ENCODE measurements around the gene VPS41.
"Not testable (repeated sequence)": the region's sequence is repeated elsewhere in the genome, so short reads cannot be mapped to it uniquely, and the experiment has no call there.

Gene VPS41

DNA sequence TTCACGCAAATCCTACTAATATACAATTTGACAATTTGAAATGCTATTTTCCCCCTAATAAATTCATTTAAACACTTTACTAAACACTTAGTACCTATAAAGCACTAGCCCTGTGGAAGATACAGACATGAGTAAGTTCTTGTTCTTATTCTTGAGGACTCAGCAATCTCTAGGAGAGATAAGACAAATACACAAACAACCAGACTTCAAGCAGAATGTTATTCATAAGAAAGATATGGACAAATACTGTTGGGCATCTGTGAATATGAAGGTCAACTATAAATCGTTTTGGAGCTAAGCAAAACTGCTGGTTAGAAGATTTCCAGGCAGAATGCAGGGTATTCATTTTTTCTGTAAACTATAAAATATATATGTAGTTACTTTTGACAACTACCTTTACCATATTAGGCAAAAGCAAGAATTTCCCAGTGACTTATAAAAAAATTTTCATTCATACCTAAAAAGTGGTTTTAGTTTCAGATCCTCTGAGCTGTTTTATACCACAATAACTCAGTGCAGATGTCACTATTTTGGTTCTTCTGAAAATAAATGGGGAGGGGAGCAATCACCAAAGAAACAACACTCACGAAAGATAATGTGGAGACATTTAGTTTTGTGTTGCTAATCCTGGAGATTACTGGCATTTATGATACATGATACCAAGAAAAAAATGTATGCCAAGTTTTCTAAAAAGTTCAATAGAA lies 3.8 kb downstream of the VPS41 start:
- no peak for DNase-seq

DNA sequence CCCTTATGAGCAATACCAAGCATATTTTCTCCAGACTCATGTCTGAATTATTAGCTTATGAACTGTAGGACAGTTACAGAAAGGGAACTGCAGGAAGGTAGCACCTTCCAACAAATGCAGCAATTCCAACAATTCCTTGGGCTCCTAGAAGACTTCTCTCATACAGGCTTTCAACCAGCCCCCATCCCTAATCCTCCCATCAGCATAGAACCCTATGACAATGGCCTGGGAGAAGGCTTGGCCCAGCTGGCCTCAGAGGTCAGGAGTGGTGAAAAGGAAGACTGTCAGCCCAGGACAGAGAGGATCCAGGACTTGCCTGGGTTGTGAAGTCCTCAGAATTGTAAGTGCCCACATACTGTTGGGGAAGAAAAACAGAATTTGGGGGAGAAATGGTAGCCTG lies 5.9 kb downstream of the VPS41 start:
- no peak for DNase-seq

DNA sequence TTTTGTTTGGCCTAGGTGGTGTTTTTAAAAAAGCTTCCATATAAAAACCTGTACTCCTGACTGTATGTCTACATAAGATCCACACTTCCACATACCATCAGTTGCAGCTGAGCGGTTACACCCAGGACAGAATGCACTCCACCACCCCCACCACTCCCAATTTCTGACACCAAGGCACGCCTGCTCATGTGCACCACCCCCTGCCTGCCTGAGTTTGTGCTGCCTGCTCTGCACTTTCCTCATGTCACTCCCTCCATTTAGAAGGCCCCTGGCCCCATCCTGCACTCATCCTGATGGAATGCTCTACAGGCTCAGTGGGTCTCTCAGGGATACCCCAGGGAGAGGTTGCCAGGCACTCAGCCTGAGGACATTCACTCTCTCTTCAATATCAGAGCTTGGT lies 6.5 kb downstream of the VPS41 start:
- no peak for DNase-seq

DNA sequence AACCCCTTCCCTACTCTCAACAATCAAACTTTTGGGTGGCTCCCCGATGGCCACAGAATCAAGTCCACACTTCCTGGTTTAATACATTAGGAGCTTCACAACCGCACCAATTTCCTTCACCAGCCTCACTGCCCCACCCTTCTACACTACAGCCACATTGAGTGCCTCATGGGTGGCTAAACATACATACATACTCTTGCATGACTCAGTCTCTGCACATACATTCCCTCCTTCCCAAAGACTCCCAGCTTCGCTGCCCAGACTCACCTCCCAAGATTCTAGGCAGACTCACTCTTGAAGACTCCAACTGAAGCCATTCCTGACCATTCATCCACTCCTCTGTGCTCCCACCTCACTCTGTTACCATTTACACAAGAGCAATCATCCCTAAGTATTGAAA lies 15.9 kb downstream of the VPS41 start:
- DNase-seq, result no peak

DNA sequence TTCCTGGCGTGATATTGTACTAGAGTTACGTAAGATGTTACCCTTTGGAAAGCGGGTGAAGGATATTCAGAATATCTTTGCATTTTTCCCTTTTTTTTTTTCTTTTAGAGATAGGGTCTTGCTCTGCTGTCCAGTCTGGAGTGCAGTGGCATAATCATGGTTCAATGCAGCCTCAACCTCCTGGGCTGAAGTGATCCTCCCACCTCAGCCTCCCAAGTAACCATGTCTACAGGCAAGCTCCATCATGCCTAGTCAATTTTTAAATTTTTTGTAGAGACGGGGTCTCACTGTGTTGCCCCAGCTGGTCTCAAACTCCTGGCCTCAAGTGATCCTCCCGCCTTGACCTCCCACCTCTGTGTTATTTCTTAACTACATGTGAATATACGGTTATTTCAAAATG lies 18.4 kb downstream of the VPS41 start:
- no peak for DNase-seq

DNA sequence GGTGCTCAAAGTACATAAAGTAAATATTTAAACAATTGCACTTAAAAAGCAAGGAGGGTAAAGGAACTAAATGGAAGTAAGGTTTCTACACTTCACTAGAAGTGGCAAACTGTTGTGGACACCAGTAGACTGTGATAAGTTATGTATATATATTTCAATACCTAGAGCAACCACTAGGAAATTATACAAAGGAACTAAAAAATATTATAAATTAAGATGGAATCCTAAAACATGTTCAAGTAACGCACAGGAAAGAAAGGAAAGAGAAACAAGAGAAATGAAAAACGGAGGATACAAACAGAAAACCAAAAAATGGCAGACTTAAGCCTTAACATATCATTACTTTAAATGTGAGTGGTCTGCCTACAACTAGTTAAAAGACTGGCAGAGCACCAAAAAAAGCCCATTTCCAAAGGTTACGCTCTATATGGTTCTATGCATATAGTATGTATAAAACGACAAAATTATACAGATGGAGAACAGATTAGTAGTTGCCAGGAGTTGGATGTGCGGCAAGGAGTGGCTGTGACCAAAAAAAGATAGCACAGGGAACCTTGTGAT lies 19.0 kb downstream of the VPS41 start:
- no peak for DNase-seq

DNA sequence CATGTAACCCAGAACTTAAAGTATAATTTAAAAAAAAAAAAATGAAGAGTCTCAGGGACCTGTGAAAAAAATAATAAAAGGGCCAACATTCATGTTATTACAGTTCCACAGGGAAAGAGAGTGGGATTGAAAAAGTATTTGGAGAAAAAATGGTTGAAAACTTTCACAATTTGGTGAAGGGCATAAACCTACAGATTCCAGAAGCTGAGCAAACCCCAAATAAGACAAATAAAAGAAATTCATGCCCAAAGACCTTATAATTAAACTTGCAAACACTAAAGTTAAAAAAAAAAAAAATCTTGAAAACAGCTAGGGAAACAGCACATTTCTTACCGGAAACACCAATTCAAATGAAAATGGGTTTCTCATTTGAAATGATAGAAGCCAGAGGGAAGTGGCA lies 19.9 kb downstream of the VPS41 start:
- DNase-seq, result no peak

DNA sequence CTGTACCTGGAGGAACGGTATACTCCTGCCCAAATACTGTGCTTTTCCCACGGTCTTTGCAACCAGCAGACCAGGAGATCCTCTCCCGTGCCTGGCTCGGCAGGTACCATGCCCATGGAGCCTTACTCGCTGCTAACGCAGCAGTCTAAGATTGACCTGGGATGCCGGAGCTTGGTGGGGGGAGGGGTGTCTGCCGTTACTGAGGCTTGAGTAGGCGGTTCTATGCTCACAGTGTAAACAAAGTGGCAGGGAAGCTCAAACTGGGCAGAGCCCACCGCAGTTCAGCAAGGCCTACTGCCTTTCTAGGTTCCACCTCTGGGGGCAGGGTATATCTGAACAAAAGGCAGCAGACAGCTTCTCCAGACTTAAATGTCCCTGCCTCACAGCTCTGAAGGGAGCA lies 22.7 kb downstream of the VPS41 start:
- DNase-seq, result no peak

DNA sequence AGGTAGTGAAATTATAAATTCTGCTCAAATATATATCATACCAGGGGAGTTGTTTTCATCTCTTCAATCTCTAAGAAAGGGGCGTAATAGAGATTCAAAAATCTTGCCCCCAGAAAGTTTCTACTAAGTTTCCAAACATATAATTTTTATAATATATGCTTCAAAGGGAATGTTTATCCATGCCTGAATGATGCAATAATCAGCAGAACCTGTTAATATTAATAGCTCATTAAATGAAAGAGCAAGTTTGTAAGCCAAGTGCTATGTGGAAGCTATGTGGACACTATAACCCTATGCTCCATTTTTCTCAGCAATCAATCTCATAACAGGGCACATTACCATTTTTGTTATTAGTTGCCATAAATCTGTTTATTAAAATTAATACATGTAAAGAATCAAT lies 25.3 kb downstream of the VPS41 start:
- DNase-seq, result no peak

DNA sequence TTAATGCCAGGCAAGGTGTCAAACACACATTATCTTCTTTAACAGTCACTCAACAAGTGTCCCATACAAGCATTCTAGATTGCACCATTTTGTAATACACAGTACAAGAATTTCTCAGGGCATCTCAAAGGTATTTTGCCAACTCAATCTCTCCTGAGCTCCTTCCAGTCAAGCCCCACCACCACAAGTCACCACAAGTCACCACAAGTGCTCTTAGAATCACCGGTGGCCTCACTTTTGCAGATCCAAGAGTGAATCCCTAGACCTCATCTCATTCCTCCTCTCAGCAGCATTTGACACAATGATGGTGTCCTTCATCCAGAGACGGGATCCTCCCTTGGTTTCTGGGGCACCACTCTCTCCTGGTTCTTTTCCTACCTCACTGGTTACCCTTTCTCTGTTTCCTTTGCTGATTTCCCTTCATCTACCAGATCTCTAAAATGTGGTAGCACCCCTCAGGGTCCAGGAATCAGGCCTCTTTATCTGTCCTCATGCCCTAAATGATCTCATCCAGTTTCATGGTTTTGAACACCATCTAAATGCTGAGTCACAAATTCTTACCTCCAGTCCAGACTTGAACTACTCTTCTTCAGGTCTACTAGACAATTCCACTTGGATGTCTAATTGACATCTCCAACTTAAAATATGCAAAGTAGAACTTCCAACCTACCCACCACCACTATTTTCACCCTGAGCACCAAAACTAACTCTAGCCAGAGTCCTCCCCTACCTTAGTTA lies 26.9 kb downstream of the VPS41 start:
- no peak for DNase-seq

DNA sequence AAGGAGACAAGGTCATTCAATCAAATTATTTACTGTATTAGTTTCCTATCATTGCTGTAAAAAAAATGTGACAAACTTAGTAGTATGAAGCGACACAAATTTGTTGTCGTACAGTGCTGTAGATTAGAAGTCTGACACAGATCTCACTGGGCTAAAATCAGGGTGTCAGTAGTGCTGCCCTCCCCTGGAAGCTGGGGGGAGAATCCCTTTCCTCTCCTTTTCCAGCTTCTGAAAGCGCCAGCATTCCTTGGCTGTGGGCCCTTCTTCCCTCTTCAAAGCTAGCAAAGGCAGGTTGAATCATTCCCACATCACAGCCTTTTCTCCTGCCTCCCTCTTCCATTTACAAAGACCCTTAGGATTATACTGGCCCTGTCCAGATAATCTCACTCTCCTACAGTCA lies 28.0 kb downstream of the VPS41 start:
- peak in 1 of 2 experiments; percentile 1 for DNase-seq

DNA sequence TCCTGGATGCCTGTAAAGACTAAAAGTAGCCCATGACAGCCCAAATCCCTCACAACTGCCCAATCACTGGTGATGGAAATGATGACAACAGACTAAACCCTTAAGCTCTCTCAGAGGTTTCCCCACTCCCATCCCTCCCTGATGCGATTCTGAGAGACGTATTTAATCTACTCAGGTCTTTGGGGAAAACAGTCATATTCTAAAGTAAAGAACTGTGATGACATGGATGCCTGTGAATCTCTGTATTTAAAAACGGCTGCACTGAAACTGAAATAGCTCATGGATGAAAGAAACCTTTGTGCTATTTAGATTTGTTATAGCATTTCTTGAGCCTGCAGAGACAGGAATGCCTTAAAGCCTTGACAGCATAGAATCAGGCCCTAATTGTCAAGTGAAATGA lies 28.5 kb downstream of the VPS41 start:
- no peak for DNase-seq

DNA sequence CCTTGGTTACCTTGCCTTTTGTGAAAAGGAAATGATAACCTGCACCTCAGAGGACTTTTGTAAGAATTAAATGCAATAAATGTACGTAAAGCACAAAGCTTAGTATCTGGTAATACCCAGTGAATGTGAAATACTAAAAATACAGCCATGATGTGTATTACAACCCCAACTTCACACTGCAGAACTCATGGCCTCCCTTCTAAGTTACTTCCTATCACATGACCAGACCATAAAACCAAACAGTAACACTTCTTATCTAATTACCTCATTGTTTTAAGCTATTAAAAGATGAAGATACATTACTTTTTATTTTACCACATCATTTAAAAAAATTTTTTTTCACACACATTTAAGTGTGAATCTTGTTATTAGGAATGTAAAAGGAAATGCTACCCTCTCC lies 29.0 kb downstream of the VPS41 start:
- no peak for DNase-seq

DNA sequence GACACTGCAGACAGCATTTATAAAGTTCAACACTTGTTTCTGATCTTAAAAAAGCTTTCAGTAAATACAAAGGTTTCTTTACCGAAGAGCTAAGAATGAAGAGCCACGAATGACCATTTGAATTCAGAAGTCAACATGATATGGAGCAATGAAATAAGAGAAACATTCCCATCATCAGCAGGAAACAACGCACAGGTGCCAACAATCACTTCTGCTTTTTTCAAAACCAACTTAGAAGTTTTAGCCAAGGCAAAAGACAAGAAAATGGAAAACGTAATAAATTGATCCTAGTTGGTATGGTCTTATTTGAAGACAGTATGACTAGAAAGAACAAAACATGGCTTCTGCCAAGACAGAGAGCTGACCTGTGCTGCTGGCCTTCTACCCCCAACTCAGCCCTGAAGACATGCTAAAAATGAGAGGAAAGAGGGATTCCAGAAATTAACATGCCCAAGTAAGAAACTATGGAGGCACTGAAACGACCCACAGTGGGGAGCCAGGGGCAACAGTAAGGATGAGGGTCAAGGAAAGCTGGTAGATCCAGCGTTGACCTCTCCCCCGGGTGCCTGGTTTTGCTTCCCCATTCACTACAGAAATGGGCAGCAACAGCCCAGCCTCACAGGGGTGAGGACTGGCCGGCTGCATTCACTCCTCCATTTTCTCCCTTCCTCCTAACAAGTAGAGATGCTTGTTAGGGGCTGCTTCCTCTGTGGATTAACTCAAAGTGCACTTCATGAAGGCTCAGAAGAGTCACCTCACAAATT lies 30.1 kb downstream of the VPS41 start:
- no peak for DNase-seq

DNA sequence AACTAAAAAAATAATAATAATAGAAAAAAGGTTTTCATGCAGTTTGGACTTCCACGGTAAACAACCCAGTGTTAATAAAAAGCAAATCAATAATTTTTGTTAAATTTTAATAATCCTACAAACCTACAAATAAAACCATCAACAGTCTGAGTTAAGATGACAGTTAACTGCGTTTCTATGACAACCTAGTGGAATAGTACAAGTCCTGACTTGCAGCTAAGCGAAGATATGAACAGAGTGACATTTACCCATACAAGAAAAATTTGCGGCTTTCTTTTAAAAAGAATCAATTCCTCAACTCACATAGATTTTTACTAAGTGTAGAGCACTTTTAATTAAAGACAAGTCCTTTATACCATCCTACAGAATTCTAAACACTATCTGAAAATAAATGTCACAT lies 35.6 kb downstream of the VPS41 start:
- no peak for DNase-seq

DNA sequence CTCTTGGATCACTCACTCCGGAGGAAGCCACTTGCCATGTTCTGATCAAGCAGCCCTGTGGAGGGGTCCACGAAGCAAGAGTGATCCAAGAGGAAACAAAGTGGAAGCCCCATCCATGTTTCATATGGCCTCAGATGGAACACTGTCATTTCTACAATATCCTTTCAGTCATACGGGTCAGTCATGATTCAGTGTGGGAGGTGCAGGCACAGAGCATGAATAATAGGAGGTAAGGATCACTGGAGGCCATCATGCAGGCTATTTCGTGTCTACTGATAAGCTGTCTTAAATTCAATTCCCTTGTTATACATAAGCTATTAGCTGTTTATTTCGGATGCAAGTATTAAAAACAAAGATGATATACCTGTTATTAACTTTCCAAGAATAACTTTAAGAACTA lies 36.8 kb downstream of the VPS41 start:
- DNase-seq, result no peak

DNA sequence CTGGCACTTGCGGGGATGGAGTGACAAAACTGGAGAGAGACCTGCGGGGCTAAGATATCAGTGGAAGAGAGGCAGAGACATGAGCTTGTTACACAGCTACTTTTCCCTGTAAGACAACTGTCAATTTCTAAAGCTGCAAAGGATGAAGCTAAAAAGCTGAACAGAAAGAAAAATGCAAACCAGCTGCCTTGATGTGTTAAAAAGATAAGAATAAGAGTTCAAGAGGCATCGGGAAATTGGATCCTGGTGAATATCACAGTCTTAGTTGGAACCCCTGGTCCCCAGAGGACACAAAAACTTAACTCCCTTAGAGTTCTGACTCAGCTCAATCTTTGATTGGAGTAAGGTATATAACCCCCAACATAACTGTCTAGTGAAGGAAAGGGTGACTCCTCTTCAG lies 38.8 kb downstream of the VPS41 start:
- no peak for DNase-seq

DNA sequence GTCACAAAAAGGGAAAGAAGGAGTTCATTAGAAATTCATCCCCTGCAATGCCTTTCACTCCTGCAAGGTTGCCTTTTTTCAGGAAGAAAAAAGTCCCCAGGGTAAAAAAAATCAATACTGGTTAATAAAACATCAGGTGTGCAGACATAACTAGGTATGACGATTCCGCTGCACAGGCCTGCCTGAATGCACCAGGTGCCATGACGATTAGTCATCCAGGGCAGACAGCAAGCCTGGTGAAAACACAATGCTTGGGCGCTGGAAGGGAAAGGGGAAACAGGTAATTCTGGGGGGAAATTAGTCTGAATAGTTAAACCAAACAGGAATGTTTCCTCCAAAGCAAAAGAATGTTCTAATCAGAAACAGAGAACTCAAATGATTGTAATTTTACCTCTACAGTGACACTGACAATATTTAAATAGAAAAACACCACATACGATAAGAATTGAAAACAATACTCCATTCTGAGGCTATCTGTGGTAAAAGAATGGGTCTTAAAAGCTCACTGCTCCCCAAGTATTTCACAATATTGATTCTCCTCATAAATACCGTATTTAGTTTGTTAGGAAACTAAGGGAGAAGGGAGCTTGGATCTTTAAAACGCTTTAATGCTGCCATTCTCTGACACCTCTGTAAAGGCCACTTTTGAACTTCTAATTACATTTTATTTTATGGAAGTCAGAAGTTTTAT lies 45.2 kb downstream of the VPS41 start:
- DNase-seq, result no peak

DNA sequence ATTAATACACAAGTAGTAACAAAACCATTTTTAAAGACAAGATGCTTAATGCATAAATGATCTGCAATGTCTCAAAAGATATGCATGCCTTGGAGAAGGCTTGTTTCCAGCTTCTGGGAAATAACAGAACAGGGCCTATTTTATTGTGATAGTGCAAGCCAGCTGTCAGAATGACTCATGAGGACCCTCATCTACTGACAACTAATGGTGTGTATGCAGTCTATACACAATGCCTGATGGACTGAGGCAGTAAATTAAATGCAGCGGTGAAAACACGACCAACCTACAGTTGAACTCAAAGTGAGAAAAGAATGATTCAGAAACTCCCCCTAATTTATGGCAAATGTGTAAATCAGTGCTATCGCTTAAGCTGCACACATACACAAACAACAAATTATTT lies 46.3 kb downstream of the VPS41 start:
- no peak for DNase-seq

DNA sequence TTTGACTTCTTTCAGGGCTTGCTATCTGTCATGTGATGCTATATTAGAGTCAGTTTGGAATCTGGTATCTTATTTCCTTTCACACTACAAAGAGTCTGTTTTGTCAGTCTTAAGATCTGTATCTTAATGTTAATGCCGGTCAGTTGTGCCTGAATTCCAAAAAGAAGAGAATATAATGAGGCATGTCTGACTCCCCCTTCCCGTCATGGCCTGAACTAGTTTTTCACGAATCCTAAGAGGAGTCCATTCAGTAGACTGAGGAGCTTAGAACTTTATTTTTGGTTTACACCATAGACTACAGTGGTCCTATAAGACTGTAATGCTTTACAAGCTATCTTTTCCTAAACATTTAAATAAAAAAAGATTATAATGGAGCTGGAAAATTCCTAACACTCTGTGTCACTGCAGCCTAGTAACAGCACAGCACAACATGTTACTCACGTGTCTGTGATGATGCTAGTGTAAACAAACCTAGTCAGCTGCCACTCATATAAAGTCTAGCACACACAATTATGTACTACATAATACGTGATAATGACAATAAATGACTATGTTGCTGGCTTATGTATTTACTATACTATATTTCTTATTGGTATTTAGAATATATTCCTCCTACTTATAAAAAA lies 50.6 kb downstream of the VPS41 start:
- DNase-seq, result no peak

DNA sequence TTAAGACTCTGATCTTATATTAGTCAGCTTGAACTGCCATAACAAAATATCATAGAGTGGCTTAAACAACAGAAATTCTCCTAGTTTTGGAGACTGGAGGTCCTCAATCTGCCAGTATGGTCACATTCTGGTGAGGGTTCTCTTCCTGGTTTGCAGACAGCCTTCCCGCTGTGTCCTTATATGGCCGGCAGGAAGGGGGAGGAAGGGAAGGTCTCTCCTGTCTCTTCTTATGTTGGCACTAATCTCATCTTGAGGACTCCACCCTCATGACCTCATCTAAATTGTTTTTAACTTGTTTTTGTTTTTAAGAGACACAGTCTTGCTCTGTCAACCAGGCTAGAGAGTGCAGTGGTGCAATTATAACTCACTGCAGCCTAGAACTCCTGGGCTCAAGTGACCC lies 53.1 kb downstream of the VPS41 start:
- no peak for DNase-seq

DNA sequence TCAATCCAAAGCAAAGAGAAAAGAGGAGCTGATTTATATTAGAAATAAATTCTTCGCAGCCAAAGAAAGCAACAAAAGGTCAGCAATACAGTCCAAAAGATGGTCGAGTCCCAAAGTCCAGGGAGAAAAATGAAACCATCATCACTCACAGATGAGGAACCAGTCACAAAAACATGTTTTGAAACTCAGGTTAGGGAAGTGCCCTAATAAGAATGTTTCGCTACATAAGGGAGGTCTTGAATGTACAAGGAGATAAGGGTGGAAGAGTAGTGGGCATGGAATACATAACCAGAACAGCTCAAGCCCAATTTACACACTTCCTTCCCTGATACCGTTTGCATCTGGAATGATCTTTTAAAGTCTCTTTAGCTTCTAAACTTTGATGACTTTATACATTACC lies 53.6 kb downstream of the VPS41 start:
- DNase-seq, result no peak

DNA sequence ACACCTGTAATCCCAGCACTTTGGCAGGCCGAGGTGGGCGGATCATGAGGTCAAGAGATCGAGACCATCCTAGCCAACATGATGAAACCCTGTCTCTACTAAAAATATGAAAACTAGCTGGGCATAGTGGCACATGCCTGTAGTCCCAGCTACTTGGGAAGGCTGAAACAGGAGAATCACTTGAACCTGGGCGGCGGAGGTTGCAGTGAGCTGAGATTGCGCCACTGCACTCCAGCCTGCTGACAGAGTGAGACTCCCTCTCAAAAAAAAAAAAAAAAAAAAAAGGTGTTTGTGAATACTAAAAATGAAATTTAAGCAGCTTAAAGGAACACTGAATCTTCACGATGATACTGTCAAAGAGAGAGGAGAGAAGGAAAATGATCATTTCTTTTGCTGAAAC lies 54.0 kb downstream of the VPS41 start:
- not testable (repeated sequence) for DNase-seq
